ENCODE data around the gene KRT6B. TPM values are rescaled to one million over a fixed set of nuclear protein-coding genes. Genes with fewer than 3 reads are reported as not detected.
"Not testable (repeated sequence)": the region's sequence is repeated elsewhere in the genome, so short reads cannot be mapped to it uniquely, and the experiment has no call there.

The KRT6B gene
- polyA plus RNA-seq (ENCODE audit: insufficient read length in 4 of 4) = not detected

GRCh38 chr12:52452101-52452500 is at the start of gene KRT6B:
Gene KRT6B, minus strand, starts transcription at chr12:52452146. Its CDS starts 68 bp downstream, at chr12:52452078.
- DNase-seq (ENCODE audit: low read depth in 4 of 4, low spot score in 2 of 4) = no peak

- DNase-seq (ENCODE audit: low read depth in 4 of 4, low spot score in 2 of 4) = no peak
These were observed 49.5 kb upstream of the KRT6B start for GRCh38 chr12:52501490-52501889.

- not testable (repeated sequence) for DNase-seq (ENCODE audit: low read depth in 4 of 4, low spot score in 2 of 4)
These were observed 48.6 kb upstream of the KRT6B start for GRCh38 chr12:52500574-52500973.

GRCh38 chr12:52499806-52500560 is 48.0 kb upstream of the KRT6B start:
- DNase-seq (ENCODE audit: low read depth in 4 of 4, low spot score in 2 of 4) = no peak

GRCh38 chr12:52498946-52499345 is 47.0 kb upstream of the KRT6B start:
- DNase-seq (ENCODE audit: low read depth in 4 of 4, low spot score in 2 of 4) = no peak

GRCh38 chr12:52497975-52498374 is 46.0 kb upstream of the KRT6B start:
- DNase-seq (ENCODE audit: low read depth in 4 of 4, low spot score in 2 of 4) = no peak

GRCh38 chr12:52496590-52497071 is 44.7 kb upstream of the KRT6B start:
- DNase-seq (ENCODE audit: low read depth in 4 of 4, low spot score in 2 of 4) = no peak

GRCh38 chr12:52496054-52496453 is 44.1 kb upstream of the KRT6B start:
- DNase-seq (ENCODE audit: low read depth in 4 of 4, low spot score in 2 of 4) = no peak

- DNase-seq (ENCODE audit: low read depth in 4 of 4, low spot score in 2 of 4) = peak in 2 of 4 donors; percentile 10 to 28
These were observed 43.4 kb upstream of the KRT6B start for GRCh38 chr12:52495389-52495788.

- no peak for DNase-seq (ENCODE audit: low read depth in 4 of 4, low spot score in 2 of 4)
These were observed 42.6 kb upstream of the KRT6B start for GRCh38 chr12:52494518-52494917.

GRCh38 chr12:52494100-52494499 is 42.2 kb upstream of the KRT6B start:
- no peak for DNase-seq (ENCODE audit: low read depth in 4 of 4, low spot score in 2 of 4)

- no peak for DNase-seq (ENCODE audit: low read depth in 4 of 4, low spot score in 2 of 4)
These were observed 41.2 kb upstream of the KRT6B start, which contains the start of gene KRT6A for GRCh38 chr12:52493172-52493571. Gene KRT6A, minus strand, starts transcription at chr12:52493257. Its CDS starts 69 bp downstream, at chr12:52493188.

- not testable (repeated sequence) for DNase-seq (ENCODE audit: low read depth in 4 of 4, low spot score in 2 of 4)
These were observed 40.5 kb upstream of the KRT6B start for GRCh38 chr12:52492405-52492804.

- DNase-seq (ENCODE audit: low read depth in 4 of 4, low spot score in 2 of 4) = not testable (repeated sequence)
These were observed 39.5 kb upstream of the KRT6B start for GRCh38 chr12:52491495-52491894.

- DNase-seq (ENCODE audit: low read depth in 4 of 4, low spot score in 2 of 4) = no peak
These were observed 36.8 kb upstream of the KRT6B start for GRCh38 chr12:52488736-52489135.

GRCh38 chr12:52487744-52488443 is 35.9 kb upstream of the KRT6B start:
- DNase-seq (ENCODE audit: low read depth in 4 of 4, low spot score in 2 of 4) = not testable (repeated sequence)

- no peak for DNase-seq (ENCODE audit: low read depth in 4 of 4, low spot score in 2 of 4)
These were observed 35.3 kb upstream of the KRT6B start for GRCh38 chr12:52487211-52487610.

GRCh38 chr12:52486166-52487105 is 34.5 kb upstream of the KRT6B start:
- DNase-seq (ENCODE audit: low read depth in 4 of 4, low spot score in 2 of 4) = no peak

GRCh38 chr12:52480073-52480472 is 28.1 kb upstream of the KRT6B start:
- no peak for DNase-seq (ENCODE audit: low read depth in 4 of 4, low spot score in 2 of 4)

- DNase-seq (ENCODE audit: low read depth in 4 of 4, low spot score in 2 of 4) = no peak
These were observed 25.7 kb upstream of the KRT6B start for GRCh38 chr12:52477651-52478050.

- DNase-seq (ENCODE audit: low read depth in 4 of 4, low spot score in 2 of 4) = no peak
These were observed 22.3 kb upstream of the KRT6B start for GRCh38 chr12:52474212-52474611.

Data from left renal cortex interstitium (tissue), 4 donors.